Esophagus muscularis mucosa (tissue), 4 donors: ENCODE measurements around the gene CBLN3. TPM values are rescaled to one million over a fixed set of nuclear protein-coding genes. Genes with fewer than 3 reads are reported as not detected.

ENCODE experiments used
- DNase-seq: peaks from one replicate; pipeline ENCODE4 v3.0.0-alpha.2; 2017; ENCODE audit errors: extremely low spot score
- H3K27ac ChIP-seq, 4 donors: fragments of 200-600 bp; sonication (generic); replicated peaks in 1 of 4; 1 replicate in 3 of 4; 2 replicates in 1 of 4; pipeline ENCODE4 v1.5.1; 2016 to 2019; ENCODE audit warnings: mild to moderate bottlenecking in 1 of 4
- H3K27me3 ChIP-seq, 4 donors: fragments of 200-600 bp; sonication (generic); one replicate each; pipeline versions ENCODE4 v1.5.1 to v1.6.0; 2016 to 2019
- H3K36me3 ChIP-seq, 4 donors: fragments of 200-600 bp; sonication (generic); one replicate each; pipeline ENCODE4 v1.5.1; 2016 to 2019
- H3K4me1 ChIP-seq, 4 donors: fragments of 200-600 bp; sonication (generic); one replicate each; pipeline ENCODE4 v1.5.1; 2016 to 2019
- H3K4me3 ChIP-seq, 4 donors: fragments of 200-600 bp; sonication (generic); 1 replicate in 2 of 4; 2 replicates in 2 of 4; pipeline ENCODE4 v1.5.1; 2016 to 2019; ENCODE audit warnings: mild to moderate bottlenecking in 4 of 4, moderate library complexity in 1 of 4
- H3K9me3 ChIP-seq, 4 donors: fragments of 200-600 bp; sonication (generic); 1 replicate in 3 of 4; 2 replicates in 1 of 4; pipeline ENCODE4 v1.5.1; 2016 to 2019
- EP300 ChIP-seq: sonication (generic); formaldehyde crosslinking; IDR thresholded peaks from one replicate; pipeline ENCODE4 v1.6.1; 2017; ENCODE audit warnings: antibody characterized with exemption
- POLR2A ChIP-seq: fragments of 450-650 bp; IDR thresholded peaks from one replicate; pipeline ENCODE4 v1.6.1; 2017; ENCODE audit warnings: antibody characterized with exemption, moderate library complexity, mild to moderate bottlenecking, low read depth
- POLR2AphosphoS5 ChIP-seq, 2 donors: sonication (generic); formaldehyde crosslinking; IDR thresholded peaks; one replicate each; pipeline ENCODE4 v1.6.1; 2017; ENCODE audit warnings: antibody characterized with exemption in 2 of 2
- WGBS: methylation state at CpG from one replicate; pipeline ENCODE4 v1.1.5; 2018; 5-methylcytosine and 5-hydroxymethylcytosine counted together
- intact Hi-C: fragments of 100-400 bp; cut with DNase I; formaldehyde crosslinking; loops from one replicate; pipeline ENCODE4 v1.15.1; 2023
- total RNA-seq, 4 donors: library from RNA; depleted of rRNA; stranded (reverse); fragments of >200 nt; gene quantifications; one replicate each; pipeline versions ENCODE4 v1.1.0 to v1.2.1, GENCODE V29; 2016
- TF ChIP-seq, protein P1 (sequence below), 3 experiments: fragments of 200-600 bp in 2 of 3; fragments of 450-650 bp in 1 of 3; sonication (generic) in 2 of 3; IDR thresholded peaks; one replicate each; pipeline ENCODE4 v1.5.1; 2017 to 2019; ENCODE audit warnings: antibody characterized with exemption in 3 of 3, mild to moderate bottlenecking in 2 of 3, moderate library complexity in 1 of 3

Gene CBLN3
- total RNA-seq, 4 donors from 2014 or later, result 1.2 to 2.2 (median 1.9) TPM

DNA sequence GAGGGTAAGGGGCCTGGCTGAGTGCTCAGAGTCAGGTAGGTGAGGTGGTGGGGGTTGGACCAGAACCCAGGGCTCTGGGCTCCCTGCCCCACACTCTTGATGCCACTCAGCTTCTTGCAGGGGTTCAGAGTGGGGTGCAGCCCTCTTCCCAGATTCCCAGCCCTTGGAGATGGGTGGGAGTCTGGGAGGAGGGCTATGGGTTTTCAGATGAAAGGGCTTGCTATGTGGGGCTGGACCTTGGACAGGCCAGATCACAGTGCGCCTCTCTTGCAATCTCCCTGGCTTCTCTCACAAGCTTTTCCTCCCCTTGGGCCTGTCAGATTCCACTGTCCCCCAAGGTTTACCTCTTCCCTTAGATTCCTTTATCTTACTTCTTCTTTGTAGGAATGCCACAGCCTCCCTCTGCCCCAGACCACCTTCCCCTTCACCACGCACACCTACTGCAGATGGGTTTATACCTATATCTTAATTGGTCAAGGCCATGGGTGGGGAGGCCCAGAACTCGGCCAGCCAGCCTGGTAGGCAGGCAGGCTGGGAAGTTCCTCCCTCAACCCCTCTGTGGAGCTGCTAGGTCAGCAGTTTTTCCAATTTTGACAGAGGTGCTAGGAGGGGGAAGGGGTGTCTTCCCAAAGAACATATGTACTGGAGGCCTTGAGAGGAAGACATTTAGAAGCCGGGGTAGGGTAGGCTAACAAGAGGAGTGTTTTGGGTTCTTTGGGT lies 29.3 kb downstream of the CBLN3 start:
- TF ChIP-seq POLR2AphosphoS5 (IDR thresholded peaks at IDR 0.05) (no peak), EP300 (no peak), POLR2A (no peak)
- TF ChIP-seq, protein P1, sequence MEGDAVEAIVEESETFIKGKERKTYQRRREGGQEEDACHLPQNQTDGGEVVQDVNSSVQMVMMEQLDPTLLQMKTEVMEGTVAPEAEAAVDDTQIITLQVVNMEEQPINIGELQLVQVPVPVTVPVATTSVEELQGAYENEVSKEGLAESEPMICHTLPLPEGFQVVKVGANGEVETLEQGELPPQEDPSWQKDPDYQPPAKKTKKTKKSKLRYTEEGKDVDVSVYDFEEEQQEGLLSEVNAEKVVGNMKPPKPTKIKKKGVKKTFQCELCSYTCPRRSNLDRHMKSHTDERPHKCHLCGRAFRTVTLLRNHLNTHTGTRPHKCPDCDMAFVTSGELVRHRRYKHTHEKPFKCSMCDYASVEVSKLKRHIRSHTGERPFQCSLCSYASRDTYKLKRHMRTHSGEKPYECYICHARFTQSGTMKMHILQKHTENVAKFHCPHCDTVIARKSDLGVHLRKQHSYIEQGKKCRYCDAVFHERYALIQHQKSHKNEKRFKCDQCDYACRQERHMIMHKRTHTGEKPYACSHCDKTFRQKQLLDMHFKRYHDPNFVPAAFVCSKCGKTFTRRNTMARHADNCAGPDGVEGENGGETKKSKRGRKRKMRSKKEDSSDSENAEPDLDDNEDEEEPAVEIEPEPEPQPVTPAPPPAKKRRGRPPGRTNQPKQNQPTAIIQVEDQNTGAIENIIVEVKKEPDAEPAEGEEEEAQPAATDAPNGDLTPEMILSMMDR (IDR thresholded peaks at IDR 0.05), result no peak
- Histone ChIP-seq H3K36me3 (no peaks in the 10 kb centered on the region), H3K27me3 (no peaks in the 10 kb centered on the region), H3K27ac (peak overlapping the region; percentile 74 to 85 (median 77)), H3K9me3 (no peaks in the 10 kb centered on the region), H3K4me3 (peak overlapping the region; percentile 72 to 88 (median 74)), H3K4me1 (peaks cover 47 to 72% (median 71%) of the 10 kb centered on the region in 4 donors)
- no peak for DNase-seq
- intact Hi-C loops, result loop anchor here (5.0 kb wide), 1 partner anchor 32 kb away; no protein-coding TSS in a partner anchor
- 66% methylated on average over 4 of the region's 4 CpGs for WGBS

DNA sequence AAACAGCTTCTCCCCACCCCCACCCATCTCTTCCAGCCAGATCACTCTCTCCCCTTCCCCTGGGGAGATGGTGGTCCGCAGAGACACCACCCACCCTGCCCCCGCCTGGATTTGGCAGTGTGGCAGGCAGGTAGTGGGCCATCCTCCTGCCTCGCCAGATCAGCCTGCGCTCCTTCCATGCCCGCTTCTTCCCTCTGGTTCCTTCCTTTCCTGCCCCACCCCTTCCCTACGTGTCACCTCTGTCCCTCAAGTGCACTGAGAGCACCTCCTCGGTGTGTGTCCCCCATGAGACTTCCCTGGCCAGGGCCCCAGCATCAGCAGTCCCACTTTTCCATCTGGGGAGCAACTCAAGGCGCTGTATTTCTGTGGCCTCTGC lies 30.0 kb downstream of the CBLN3 start:
- WGBS, result 19% methylated on average over 8 of the region's 8 CpGs
- no peak for TF ChIP-seq POLR2A
- H3K4me3 ChIP-seq, result peak overlapping the region; percentile 72 to 88 (median 74)
- H3K9me3 ChIP-seq, result no peaks in the 10 kb centered on the region
- no peaks in the 10 kb centered on the region for H3K27me3 ChIP-seq
- peaks cover 47 to 68% (median 68%) of the 10 kb centered on the region in 4 donors for H3K4me1 ChIP-seq
- intact Hi-C loops, result loop anchor here (5.0 kb wide), 1 partner anchor 33 kb away; no protein-coding TSS in a partner anchor
- H3K36me3 ChIP-seq, result no peaks in the 10 kb centered on the region
- peak overlapping the region; percentile 74 to 85 (median 77) for H3K27ac ChIP-seq
- no peak for DNase-seq

DNA sequence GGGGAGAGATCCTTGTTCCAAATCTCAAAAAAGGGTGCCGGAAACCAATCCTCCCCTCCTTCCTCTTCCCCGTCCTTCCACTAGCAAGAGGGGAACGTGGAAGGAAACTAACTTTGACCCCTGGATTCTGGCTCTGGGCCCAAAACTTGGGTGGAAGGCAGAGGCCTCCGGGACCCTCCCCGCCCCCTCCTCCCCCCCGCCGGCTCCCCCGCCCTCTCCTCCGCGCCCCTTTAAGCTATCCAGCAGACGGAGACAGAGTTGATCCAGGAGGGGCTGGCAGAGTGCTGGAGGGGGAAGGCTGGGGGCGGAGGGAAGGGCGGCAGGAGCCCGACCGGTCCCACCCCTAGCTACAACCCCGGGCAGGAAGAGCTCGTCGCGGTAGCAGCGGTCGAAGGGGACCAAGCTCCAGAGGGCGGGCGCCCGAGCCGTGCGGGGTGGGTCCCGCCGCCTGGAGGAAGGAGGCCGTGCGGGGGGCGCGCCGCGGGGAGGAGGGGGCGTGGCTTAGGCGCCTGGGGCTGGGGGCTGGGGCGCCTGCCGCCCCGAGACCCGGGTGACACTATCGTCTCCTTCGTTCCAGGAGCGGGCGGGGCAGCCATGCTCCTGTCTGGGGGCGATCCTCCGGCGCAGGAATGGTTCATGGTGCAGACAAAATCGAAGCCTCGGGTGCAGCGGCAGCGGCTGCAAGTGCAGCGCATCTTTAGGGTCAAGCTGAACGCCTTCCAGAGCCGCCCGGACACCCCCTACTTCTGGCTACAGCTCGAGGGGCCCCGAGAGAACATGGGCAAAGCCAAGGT lies 30.6 kb downstream of the CBLN3 start, which contains the start of gene NYNRIN:
Gene NYNRIN, plus strand, starts transcription at position 351 of the 794 bp plus-strand sequence. Its CDS starts 244 bp downstream, at position 595.
- H3K27ac ChIP-seq, result peak within 1 kb of the TSS; percentile 74 to 85 (median 77)
- intact Hi-C loops, result loop anchor here (5.0 kb wide), 1 partner anchor 33 kb away; no protein-coding TSS in a partner anchor
- under 1% methylated on average over 45 of the region's 57 CpGs for WGBS
- H3K4me3 ChIP-seq, result peak within 1 kb of the TSS; percentile 72 to 88 (median 74)
- no peaks in the 10 kb centered on the region for H3K9me3 ChIP-seq
- no peaks in the 10 kb centered on the region for H3K27me3 ChIP-seq
- no peak for DNase-seq
- peak; percentile 44 to 66 for TF ChIP-seq POLR2AphosphoS5 (IDR thresholded peaks at IDR 0.05)
- TF ChIP-seq EP300, result no peak
- H3K36me3 ChIP-seq, result no peaks in the 10 kb centered on the region
- H3K4me1 ChIP-seq, result peaks cover 47 to 63% (median 62%) of the 10 kb centered on the region in 4 donors

DNA sequence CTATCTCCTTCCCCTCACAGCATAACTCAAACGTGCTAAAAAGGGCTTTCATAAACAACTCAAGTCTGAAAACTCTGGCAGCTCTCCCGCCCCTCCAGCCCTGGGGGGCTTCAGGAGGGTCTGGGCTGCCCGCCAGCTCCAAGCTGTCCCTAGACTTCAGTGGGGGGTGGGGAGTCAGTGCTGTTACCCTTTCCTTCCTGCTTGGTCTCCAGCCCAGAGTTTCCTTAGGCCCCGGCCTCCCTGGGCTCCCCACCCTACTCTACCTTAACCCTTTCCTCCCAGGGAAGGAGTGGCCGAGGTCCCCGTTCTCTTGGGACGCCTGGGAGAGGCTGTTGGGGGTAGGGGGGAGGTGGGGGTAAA lies 31.2 kb downstream of the CBLN3 start:
- peak overlapping the region; percentile 72 to 88 (median 74) for H3K4me3 ChIP-seq
- 2% methylated on average over 5 of the region's 7 CpGs for WGBS
- H3K9me3 ChIP-seq, result no peaks in the 10 kb centered on the region
- H3K27ac ChIP-seq, result peak overlapping the region; percentile 74 to 85 (median 77)
- TF ChIP-seq EP300 (no peak), POLR2AphosphoS5 (IDR thresholded peaks at IDR 0.05) (no peak), POLR2A (no peak)
- TF ChIP-seq, protein P1 (IDR thresholded peaks at IDR 0.05), result no peak
- H3K27me3 ChIP-seq, result no peaks in the 10 kb centered on the region
- H3K36me3 ChIP-seq, result no peaks in the 10 kb centered on the region
- intact Hi-C loops, result loop anchor here (5.0 kb wide), 1 partner anchor 34 kb away; no protein-coding TSS in a partner anchor
- H3K4me1 ChIP-seq, result peaks cover 43 to 57% (median 56%) of the 10 kb centered on the region in 4 donors
- no peak for DNase-seq

DNA sequence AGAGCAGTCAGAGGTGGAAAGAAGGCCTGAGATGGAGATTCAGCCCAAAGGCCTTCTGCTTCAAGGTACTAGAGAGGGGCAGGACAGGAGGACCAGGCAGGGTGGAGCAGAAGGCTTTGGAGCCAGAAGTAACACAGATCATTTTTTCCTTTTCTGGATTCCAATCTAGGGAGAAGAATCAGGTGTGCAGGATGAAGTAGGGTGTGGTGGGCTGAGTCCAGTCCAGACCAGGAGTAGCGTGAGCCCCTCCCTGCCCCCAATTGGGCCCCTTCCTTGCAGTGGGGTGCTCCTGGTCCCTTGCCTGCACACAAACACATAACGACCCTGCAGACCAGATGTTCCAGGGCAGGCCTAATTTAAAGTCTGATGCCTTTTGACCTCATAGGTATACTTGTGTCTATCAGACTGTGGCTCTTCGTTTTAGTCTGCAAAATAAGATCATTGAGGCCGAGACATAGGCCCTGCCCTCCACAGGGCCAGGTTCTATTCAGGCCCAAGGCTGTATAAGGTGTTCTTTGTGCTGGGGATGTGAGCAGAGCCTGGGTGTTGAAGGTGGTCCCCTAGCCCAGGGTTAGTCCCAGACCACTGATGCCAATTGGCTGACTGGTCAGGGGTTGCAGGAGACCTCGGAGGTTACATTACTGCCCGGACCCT lies 31.7 kb downstream of the CBLN3 start:
- Histone ChIP-seq H3K4me1 (peaks cover 38 to 52% (median 51%) of the 10 kb centered on the region in 4 donors), H3K27ac (peak overlapping the region; percentile 74 to 85 (median 77)), H3K4me3 (peak overlapping the region in 1 of 4 donors; percentile 74), H3K9me3 (no peaks in the 10 kb centered on the region), H3K36me3 (no peaks in the 10 kb centered on the region), H3K27me3 (no peaks in the 10 kb centered on the region)
- DNase-seq, result no peak
- TF ChIP-seq POLR2AphosphoS5 (IDR thresholded peaks at IDR 0.05) (no peak), EP300 (no peak), POLR2A (no peak)
- TF ChIP-seq, protein P1 (IDR thresholded peaks at IDR 0.05), result no peak
- 47% methylated on average over 6 of the region's 6 CpGs for WGBS
- intact Hi-C loops, result loop anchor here (5.0 kb wide), 1 partner anchor 35 kb away; no protein-coding TSS in a partner anchor
